ENCODE measurements around the gene ADGRB3.
"Not testable (repeated sequence)": the region's sequence is repeated elsewhere in the genome, so short reads cannot be mapped to it uniquely, and the experiment has no call there.

The ADGRB3 gene

GRCh38 chr6:68826501-68826900, 191.4 kb downstream of the ADGRB3 start:
- DNase-seq (ENCODE audit: low spot score) = no peak

GRCh38 chr6:68834551-68834950, 199.5 kb downstream of the ADGRB3 start:
- DNase-seq (ENCODE audit: low spot score) = no peak

- DNase-seq (ENCODE audit: low spot score) = no peak
Measured at GRCh38 chr6:68838571-68838970, 203.5 kb downstream of the ADGRB3 start.

- DNase-seq (ENCODE audit: low spot score) = no peak
Measured at GRCh38 chr6:68852791-68853190, 217.7 kb downstream of the ADGRB3 start.

- DNase-seq (ENCODE audit: low spot score) = no peak
Measured at GRCh38 chr6:68859233-68859632, 224.2 kb downstream of the ADGRB3 start.

GRCh38 chr6:68868646-68869045, 233.6 kb downstream of the ADGRB3 start:
- no peak for DNase-seq (ENCODE audit: low spot score)

- DNase-seq (ENCODE audit: low spot score) = no peak
Measured at GRCh38 chr6:68873236-68873635, 238.2 kb downstream of the ADGRB3 start.

- DNase-seq (ENCODE audit: low spot score) = no peak
Measured at GRCh38 chr6:68874747-68875146, 239.7 kb downstream of the ADGRB3 start.

GRCh38 chr6:68875403-68875802, 240.3 kb downstream of the ADGRB3 start:
- no peak for DNase-seq (ENCODE audit: low spot score)

- no peak for DNase-seq (ENCODE audit: low spot score)
Measured at GRCh38 chr6:68876792-68877493, 241.9 kb downstream of the ADGRB3 start.

- no peak for DNase-seq (ENCODE audit: low spot score)
Measured at GRCh38 chr6:68880050-68880813, 245.2 kb downstream of the ADGRB3 start.

- DNase-seq (ENCODE audit: low spot score) = not testable (repeated sequence)
Measured at GRCh38 chr6:68883325-68883724, 248.2 kb downstream of the ADGRB3 start.

- no peak for DNase-seq (ENCODE audit: low spot score)
Measured at GRCh38 chr6:68891419-68891818, 256.3 kb downstream of the ADGRB3 start.

- DNase-seq (ENCODE audit: low spot score) = no peak
Measured at GRCh38 chr6:68892452-68892851, 257.4 kb downstream of the ADGRB3 start.

- no peak for DNase-seq (ENCODE audit: low spot score)
Measured at GRCh38 chr6:68895929-68896328, 260.8 kb downstream of the ADGRB3 start.

GRCh38 chr6:68901044-68901443, 266.0 kb downstream of the ADGRB3 start:
- DNase-seq (ENCODE audit: low spot score) = no peak

- no peak for DNase-seq (ENCODE audit: low spot score)
Measured at GRCh38 chr6:68911334-68911733, 276.3 kb downstream of the ADGRB3 start.

- DNase-seq (ENCODE audit: low spot score) = no peak
Measured at GRCh38 chr6:68911811-68912210, 276.7 kb downstream of the ADGRB3 start.

- DNase-seq (ENCODE audit: low spot score) = not testable (repeated sequence)
Measured at GRCh38 chr6:68912805-68913204, 277.7 kb downstream of the ADGRB3 start.

- DNase-seq (ENCODE audit: low spot score) = no peak
Measured at GRCh38 chr6:68915586-68915985, 280.5 kb downstream of the ADGRB3 start.

- DNase-seq (ENCODE audit: low spot score) = no peak
Measured at GRCh38 chr6:68919537-68919936, 284.5 kb downstream of the ADGRB3 start.

GRCh38 chr6:68941345-68941744, 306.3 kb downstream of the ADGRB3 start:
- no peak for DNase-seq (ENCODE audit: low spot score)

GRCh38 chr6:68947721-68948120, 312.6 kb downstream of the ADGRB3 start:
- no peak for DNase-seq (ENCODE audit: low spot score)

- no peak for DNase-seq (ENCODE audit: low spot score)
Measured at GRCh38 chr6:68951270-68951669, 316.2 kb downstream of the ADGRB3 start.

All from hematopoietic multipotent progenitor cell treated with erythropoietin and hydrocortisone succinate and interleukin-3 and kit ligand, for 17 days (in vitro differentiated cells).